AG09309 (cell line): ENCODE results near the gene TPST1.

ENCODE experiments used
- DNase-seq: peaks from one replicate; pipeline ENCODE4 v3.0.0-alpha.2; 2010; ENCODE audit warnings: low read depth
- H3K4me3 ChIP-seq: 2 replicates; pipeline ENCODE4 v1.5.1; 2011; ENCODE audit warnings: mild to moderate bottlenecking, low read depth, low read length, moderate library complexity; ENCODE audit not compliant: control insufficient read depth
- TF ChIP-seq, protein P1 (sequence below): IDR thresholded peaks from 2 replicates; pipeline ENCODE4 v1.5.1; 2011; ENCODE audit warnings: mild to moderate bottlenecking, low read depth, low read length, inconsistent platforms; ENCODE audit not compliant: insufficient read depth, control insufficient read depth; ENCODE audit errors: missing control alignments

The TPST1 gene

DNA sequence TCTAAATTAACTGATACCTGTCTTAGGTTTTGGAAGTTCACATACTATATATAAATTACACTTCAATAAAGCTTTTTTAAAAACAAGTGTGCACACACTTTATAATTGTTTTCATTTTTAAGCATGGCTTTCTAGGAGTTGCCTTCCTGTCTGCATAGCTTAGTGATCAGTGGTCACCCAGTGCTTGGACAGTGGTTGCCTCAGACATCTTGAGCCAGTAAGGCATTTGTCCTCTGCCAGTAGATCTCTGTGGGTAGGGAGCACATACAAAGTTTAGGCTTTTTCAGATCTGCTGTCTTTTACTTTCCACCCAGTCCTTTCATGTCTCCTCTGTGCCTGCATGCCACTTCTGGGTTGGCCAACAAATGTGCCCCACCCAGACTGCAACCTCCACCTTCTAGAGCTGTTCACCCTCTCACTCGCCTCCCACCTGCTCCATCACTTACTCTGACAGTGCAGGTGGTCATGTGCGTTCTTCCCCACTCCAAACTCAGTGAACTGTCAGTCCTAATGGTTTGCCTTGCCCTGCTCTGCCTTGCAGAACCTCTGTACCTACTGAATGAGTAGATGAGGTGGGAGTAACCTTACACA, 31.7 kb downstream of the TPST1 start:
- TF ChIP-seq, protein P1, sequence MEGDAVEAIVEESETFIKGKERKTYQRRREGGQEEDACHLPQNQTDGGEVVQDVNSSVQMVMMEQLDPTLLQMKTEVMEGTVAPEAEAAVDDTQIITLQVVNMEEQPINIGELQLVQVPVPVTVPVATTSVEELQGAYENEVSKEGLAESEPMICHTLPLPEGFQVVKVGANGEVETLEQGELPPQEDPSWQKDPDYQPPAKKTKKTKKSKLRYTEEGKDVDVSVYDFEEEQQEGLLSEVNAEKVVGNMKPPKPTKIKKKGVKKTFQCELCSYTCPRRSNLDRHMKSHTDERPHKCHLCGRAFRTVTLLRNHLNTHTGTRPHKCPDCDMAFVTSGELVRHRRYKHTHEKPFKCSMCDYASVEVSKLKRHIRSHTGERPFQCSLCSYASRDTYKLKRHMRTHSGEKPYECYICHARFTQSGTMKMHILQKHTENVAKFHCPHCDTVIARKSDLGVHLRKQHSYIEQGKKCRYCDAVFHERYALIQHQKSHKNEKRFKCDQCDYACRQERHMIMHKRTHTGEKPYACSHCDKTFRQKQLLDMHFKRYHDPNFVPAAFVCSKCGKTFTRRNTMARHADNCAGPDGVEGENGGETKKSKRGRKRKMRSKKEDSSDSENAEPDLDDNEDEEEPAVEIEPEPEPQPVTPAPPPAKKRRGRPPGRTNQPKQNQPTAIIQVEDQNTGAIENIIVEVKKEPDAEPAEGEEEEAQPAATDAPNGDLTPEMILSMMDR: no peak
- H3K4me3 ChIP-seq: no peak overlapping the region
- no peak for DNase-seq

DNA sequence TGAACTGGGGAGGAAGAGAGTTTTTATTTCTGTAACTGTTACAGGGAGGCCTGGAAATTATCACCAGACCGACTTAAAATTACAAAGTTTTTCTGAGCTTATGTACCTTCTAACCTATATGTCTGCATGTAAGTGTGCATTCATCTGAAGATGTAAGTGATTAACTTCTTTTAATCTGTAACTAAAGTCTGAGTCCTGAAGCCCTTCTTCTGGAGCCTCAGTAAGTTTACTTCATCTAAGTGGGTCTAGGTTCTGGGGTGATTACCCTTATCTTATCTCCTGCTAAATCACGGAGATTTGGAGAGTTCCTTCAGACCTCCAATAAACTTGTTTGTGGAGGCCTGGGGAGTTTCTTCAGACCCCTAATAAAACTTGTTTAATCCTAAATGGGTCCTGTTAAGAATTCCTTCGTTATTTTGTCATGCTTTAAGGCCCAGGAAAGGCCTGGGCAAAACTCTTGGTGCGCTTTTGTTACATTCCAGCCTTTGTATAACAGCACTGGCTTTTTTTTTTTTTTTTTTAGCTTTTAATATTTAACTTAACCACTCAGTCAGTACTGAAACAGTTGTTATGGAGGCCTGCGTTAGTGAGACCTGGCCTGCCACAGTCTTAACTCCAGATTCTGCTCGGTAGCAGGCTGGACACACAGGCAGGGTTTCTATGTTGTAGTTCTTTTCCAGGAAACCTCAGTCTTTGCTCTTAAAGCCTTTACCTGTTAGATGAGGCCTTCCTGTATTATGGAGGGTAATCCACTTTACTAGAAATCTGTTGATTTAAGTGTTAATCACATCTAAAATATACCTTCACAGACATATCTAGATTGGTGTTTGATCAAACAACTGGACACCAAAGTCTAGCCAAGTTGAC, 33.0 kb downstream of the TPST1 start:
- TF ChIP-seq, protein P1: no peak
- no peak for DNase-seq
- H3K4me3 ChIP-seq: no peak overlapping the region

DNA sequence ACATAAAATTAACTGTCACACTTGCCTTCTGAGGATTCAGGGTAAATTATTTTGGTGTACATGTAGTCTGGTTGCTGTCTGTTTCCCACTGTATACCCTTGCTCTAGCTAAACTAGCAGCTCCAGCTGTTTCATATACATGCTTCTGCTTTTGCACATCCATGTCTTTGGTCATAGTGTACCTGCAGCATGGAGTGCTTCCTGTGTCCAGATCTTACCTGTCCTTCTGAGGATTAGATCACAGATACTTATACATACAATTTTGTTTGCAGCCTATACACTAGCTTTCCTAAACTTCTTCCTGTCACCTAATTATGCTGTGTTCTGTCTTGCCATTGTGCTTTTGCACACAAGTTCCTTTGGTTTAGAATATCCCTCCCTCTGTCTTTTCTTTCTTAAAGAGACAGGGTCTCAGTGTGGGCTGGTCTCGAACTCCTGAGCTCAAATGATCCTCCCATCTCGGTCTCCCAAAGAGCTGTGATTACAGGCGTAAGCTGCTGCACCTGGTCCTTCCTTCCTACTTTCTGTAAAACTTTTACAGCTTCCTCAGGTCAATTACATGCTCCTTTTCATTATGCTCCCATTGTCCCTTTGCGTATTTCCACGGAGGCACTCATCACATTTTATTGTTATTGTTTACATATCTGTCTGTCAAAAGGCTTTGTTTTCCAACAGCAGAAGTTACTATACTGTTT, 33.8 kb downstream of the TPST1 start:
- no peak overlapping the region for H3K4me3 ChIP-seq
- no peak for DNase-seq
- TF ChIP-seq, protein P1: no peak

DNA sequence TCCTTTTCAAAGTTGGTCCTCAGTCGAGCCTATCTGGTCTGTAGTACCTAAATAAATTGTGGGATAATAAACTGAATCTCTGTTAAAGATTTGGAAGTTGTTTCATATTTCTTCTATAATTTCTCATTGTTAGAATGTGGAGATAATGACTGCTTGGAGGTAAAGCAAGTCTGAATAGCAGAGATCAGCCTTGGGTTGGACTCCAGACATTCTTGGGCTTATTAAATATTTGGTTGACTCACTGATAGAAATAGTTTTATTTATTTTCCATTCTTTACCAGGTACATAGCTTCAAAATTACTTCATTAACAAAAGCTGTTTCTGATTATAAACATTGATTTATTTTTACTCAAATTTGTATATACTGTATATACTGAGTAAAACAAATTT, 34.3 kb downstream of the TPST1 start:
- H3K4me3 ChIP-seq: no peak overlapping the region
- TF ChIP-seq, protein P1: no peak
- no peak for DNase-seq

DNA sequence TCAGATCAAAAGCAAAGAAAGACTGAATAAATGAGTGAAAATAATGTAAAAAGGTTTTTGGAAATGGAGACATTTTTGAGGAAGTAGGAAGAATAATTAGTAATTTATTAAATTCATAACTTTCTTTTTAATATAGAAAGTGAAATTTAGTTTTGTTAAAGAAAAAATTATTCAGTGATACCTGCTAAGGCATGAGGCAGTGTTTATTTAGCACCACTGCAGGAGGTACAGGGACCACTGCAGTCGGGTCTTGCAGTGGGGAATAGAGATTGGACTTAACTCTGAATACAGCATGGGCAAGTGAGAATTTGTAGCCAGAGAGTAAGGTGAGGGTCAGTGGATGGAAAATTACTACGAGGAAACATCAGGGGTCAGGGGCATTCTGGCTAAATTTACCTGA, 39.9 kb downstream of the TPST1 start:
- H3K4me3 ChIP-seq: no peak overlapping the region
- TF ChIP-seq, protein P1: no peak
- DNase-seq: no peak

DNA sequence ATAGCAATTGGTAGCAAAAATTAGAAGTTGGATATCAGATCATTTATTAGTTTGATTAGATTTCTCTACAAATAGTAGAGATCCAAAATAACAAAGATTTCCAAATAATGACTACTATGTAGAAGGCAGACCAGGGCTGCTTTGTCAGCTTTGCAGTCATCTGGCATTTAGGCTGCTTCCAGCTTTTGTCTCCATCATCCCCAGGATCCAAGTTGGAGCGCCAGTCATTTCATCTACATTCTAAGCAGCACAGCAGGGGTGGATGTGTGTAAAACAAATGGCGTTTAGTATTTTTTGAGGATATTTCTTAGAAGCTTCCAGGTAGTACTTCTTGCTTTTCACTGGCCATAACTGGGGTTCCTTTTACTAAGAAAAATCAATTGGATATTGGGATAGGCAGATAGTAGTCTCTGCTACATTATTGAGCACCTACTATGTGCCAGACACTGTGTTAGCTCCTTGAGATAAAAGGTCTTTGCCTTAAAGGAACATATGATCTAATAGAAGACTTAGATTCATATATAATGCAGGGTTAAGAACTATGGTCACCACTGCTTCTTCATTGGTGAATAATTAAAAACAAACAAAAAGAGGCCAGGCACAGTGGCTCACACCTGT, 41.5 kb downstream of the TPST1 start:
- H3K4me3 ChIP-seq: no peak overlapping the region
- TF ChIP-seq, protein P1: no peak
- DNase-seq: no peak
